ENCODE data around the gene ZNF865. TPM values are rescaled to one million over a fixed set of nuclear protein-coding genes. Genes with fewer than 3 reads are reported as not detected.
A peak's percentile ranks its signal among the peaks of the same experiment; 100 is the strongest.

Gene ZNF865
- total RNA-seq, 1 experiment from 2014 or later, result 16.2 TPM

GRCh38 chr19:55590617-55591016 is 14.8 kb upstream of the ZNF865 start:
- H3K4me1 ChIP-seq (ENCODE audit: control insufficient read depth in 1 of 2, insufficient read depth in 2 of 2, low read length in 2 of 2), result peaks cover 11 to 22% of the 10 kb centered on the region in 2 experiments
- peak; percentile 58 for ATAC-seq
- BruUV-seq (replicated peaks), result no TSS peak
- no peak overlapping the region for H2AFZ ChIP-seq (ENCODE audit: low read depth, low read length, poor library complexity, severe bottlenecking)
- H3K9me3 ChIP-seq (ENCODE audit: control insufficient read depth in 1 of 2, insufficient read depth in 1 of 2, low read depth in 1 of 2, low read length in 2 of 2), result no peaks in the 10 kb centered on the region
- no peaks in the 10 kb centered on the region for H3K27me3 ChIP-seq (ENCODE audit: insufficient read depth, low read length)
- ChIA-PET RAD21 (ENCODE audit: low non-redundant PET in 1 of 2, low total read pairs in 2 of 2, uncharacterized antibody in 2 of 2, unreplicated experiment in 2 of 2) (no interaction called here), CTCF (no interaction called here), POLR2A (interaction anchor here (1.0 kb wide), 1 partner anchor 9 kb away, joined by 3 read pairs; the partner anchor contains the start of gene FIZ1)
- no peaks in the 10 kb centered on the region for H3K79me2 ChIP-seq (ENCODE audit: insufficient read depth, low read length)
- no peaks in the 10 kb centered on the region for H4K20me1 ChIP-seq (ENCODE audit: insufficient read depth)
- no peak overlapping the region for H3K4me2 ChIP-seq (ENCODE audit: low read length)
- intact Hi-C loops (cut with micrococcal nuclease), result no loop called here
- H3K9ac ChIP-seq (ENCODE audit: low read length), result no peak overlapping the region
- peaks cover 3 to 10% of the 10 kb centered on the region in 2 experiments for H3K36me3 ChIP-seq (ENCODE audit: control insufficient read depth in 1 of 2, insufficient read depth in 2 of 2, low read length in 2 of 2)
- DNase-seq (ENCODE audit: low read depth, low spot score), result peak; percentile 42
- TF ChIP-seq CTCF (IDR thresholded peaks at IDR 0.05 in 2 of 3, conservative IDR thresholded peaks at IDR 0.05 in 1 of 3; ENCODE audit: borderline replicate concordance in 1 of 3, insufficient read depth in 1 of 3, low read depth in 2 of 3, low read length in 2 of 3) (no peak), POLR2A (IDR thresholded peaks at IDR 0.05; ENCODE audit: borderline replicate concordance, extremely low read depth, insufficient read depth, insufficient read length) (no peak), SP1 (IDR thresholded peaks at IDR 0.05; ENCODE audit: low read depth) (no peak), MAX (IDR thresholded peaks at IDR 0.05) (no peak), ATF3 (IDR thresholded peaks at IDR 0.05) (no peak), ZBTB33 (IDR thresholded peaks at IDR 0.05; ENCODE audit: extremely low read depth, insufficient replicate concordance, low read length) (no peak), FOSL1 (IDR thresholded peaks at IDR 0.05; ENCODE audit: low read depth) (no peak), TCF7L2 (IDR thresholded peaks at IDR 0.05; ENCODE audit: borderline replicate concordance, extremely low read depth, insufficient read depth, insufficient read length) (no peak), REST (IDR thresholded peaks at IDR 0.05; ENCODE audit: low read depth) (no peak), EGR1 (IDR thresholded peaks at IDR 0.05; ENCODE audit: low read depth) (no peak), YY1 (IDR thresholded peaks at IDR 0.05; ENCODE audit: extremely low read depth, insufficient replicate concordance, low read depth, low read length) (no peak), EZH2phosphoT487 (IDR thresholded peaks at IDR 0.05; ENCODE audit: borderline replicate concordance) (no peak), JUND (IDR thresholded peaks at IDR 0.05) (no peak), ZNF274 (IDR thresholded peaks at IDR 0.05; ENCODE audit: low read depth, low read length) (no peak), RAD21 (IDR thresholded peaks at IDR 0.05; ENCODE audit: low read depth) (no peak), CEBPB (IDR thresholded peaks at IDR 0.05; ENCODE audit: low read depth) (no peak), POLR2AphosphoS5 (IDR thresholded peaks at IDR 0.05; ENCODE audit: low read depth, low read length) (no peak)
- H3K9me2 ChIP-seq (ENCODE audit: insufficient read depth), result no peaks in the 10 kb centered on the region
- no peak overlapping the region for H3K27ac ChIP-seq (ENCODE audit: low read depth, low read length)
- H3K4me3 ChIP-seq (replicated peaks in 1 of 2; ENCODE audit: low read depth in 1 of 2, low read length in 2 of 2), result no peak overlapping the region
